HG03469 (cell line): ENCODE measurements around the gene DCC.

Experiments used
- ATAC-seq: cut with Tn5 transposase; IDR thresholded peaks from one replicate; pipeline ENCODE4 v1.9.1; 2021; ENCODE audit warnings: mild to moderate bottlenecking, moderate library complexity, moderate number of reproducible peaks; ENCODE audit not compliant: unreplicated experiment

Gene DCC

GRCh38 chr18:52572036-52573000, 232.3 kb downstream of the DCC start:
- no peak for ATAC-seq

- no peak for ATAC-seq
Observed at GRCh38 chr18:52577795-52578194, 237.8 kb downstream of the DCC start.

- ATAC-seq, result no peak
Observed at GRCh38 chr18:52582061-52582460, 242.1 kb downstream of the DCC start.

GRCh38 chr18:52582516-52582915, 242.5 kb downstream of the DCC start:
- ATAC-seq, result no peak

- ATAC-seq, result no peak
Observed at GRCh38 chr18:52588931-52589330, 248.9 kb downstream of the DCC start.

GRCh38 chr18:52596748-52597435, 256.9 kb downstream of the DCC start:
- no peak for ATAC-seq

GRCh38 chr18:52598921-52599320, 258.9 kb downstream of the DCC start:
- no peak for ATAC-seq

- no peak for ATAC-seq
Observed at GRCh38 chr18:52602820-52603219, 262.8 kb downstream of the DCC start.

GRCh38 chr18:52605345-52605744, 265.3 kb downstream of the DCC start:
- ATAC-seq, result no peak

- ATAC-seq, result no peak
Observed at GRCh38 chr18:52607985-52608384, 268.0 kb downstream of the DCC start.

GRCh38 chr18:52610451-52611115, 270.6 kb downstream of the DCC start:
- no peak for ATAC-seq

- no peak for ATAC-seq
Observed at GRCh38 chr18:52612406-52612805, 272.4 kb downstream of the DCC start.

- ATAC-seq, result no peak
Observed at GRCh38 chr18:52615321-52615720, 275.3 kb downstream of the DCC start.

- ATAC-seq, result no peak
Observed at GRCh38 chr18:52615943-52616342, 275.9 kb downstream of the DCC start.

- ATAC-seq, result no peak
Observed at GRCh38 chr18:52617931-52618330, 277.9 kb downstream of the DCC start.

GRCh38 chr18:52620926-52621439, 281.0 kb downstream of the DCC start:
- ATAC-seq, result no peak

- no peak for ATAC-seq
Observed at GRCh38 chr18:52624702-52625101, 284.7 kb downstream of the DCC start.

- ATAC-seq, result no peak
Observed at GRCh38 chr18:52636536-52636935, 296.5 kb downstream of the DCC start.

- ATAC-seq, result no peak
Observed at GRCh38 chr18:52648201-52648600, 308.2 kb downstream of the DCC start.

GRCh38 chr18:52652391-52652790, 312.4 kb downstream of the DCC start:
- no peak for ATAC-seq
